Motor neuron (in vitro differentiated cells): Measurements from ENCODE around the gene SLC66A1. TPM values are rescaled to one million over a fixed set of nuclear protein-coding genes. Genes with fewer than 3 reads are reported as not detected.
"Not testable (repeated sequence)": the region's sequence is repeated elsewhere in the genome, so short reads cannot be mapped to it uniquely, and the experiment has no call there.

Experiments used
- ATAC-seq, 8 experiments: fragments of 200-7000 bp; cut with Tn5 transposase; replicated peaks in 6 of 8; 2 replicates each; pipeline ENCODE4 v1.8.0; 2021; ENCODE audit warnings: mild to moderate bottlenecking in 8 of 8, moderate library complexity in 8 of 8
- H3K27ac ChIP-seq, 2 donors: fragments of 250-450 bp; sonication (Bioruptor Pico); 2 replicates each; pipeline ENCODE4 v1.9.0; 2021; ENCODE audit warnings: antibody characterized with exemption in 2 of 2, mild to moderate bottlenecking in 2 of 2, moderate library complexity in 1 of 2
- H3K4me1 ChIP-seq, 2 donors: fragments of 250-450 bp; sonication (Bioruptor Pico); replicated peaks in 1 of 2; 2 replicates each; pipeline ENCODE4 v1.6.1; 2021; ENCODE audit warnings: antibody characterized with exemption in 2 of 2, mild to moderate bottlenecking in 2 of 2, moderate library complexity in 1 of 2
- H3K4me3 ChIP-seq, 5 donors: fragments of 250-450 bp; sonication (Bioruptor Pico); 2 replicates each; pipeline ENCODE4 v1.9.0; 2021; ENCODE audit warnings: antibody characterized with exemption in 5 of 5, mild to moderate bottlenecking in 5 of 5, moderate library complexity in 4 of 5
- WGBS, 10 experiments: fragments of 450-650 bp; shearing (Covaris generic); methylation state at CpG; one replicate each; pipeline ENCODE4 v1.0.0; 2022; 5-methylcytosine and 5-hydroxymethylcytosine counted together
- in situ Hi-C, 9 experiments: fragments of 400-800 bp; cut with MboI; loops; one replicate each; pipeline ENCODE4 v1.15.0; 2021; ENCODE audit warnings: low sequenced_read_pairs in 9 of 9, low pct_unique_long_range_greater_than_20kb in 2 of 9; ENCODE audit not compliant: unreplicated experiment in 9 of 9
- total RNA-seq, 8 experiments: library from RNA; unstranded; fragments of 300-600 nt; gene quantifications; 2 replicates each; pipeline versions ENCODE4 v1.2.3 to v1.2.4, GENCODE V29; 2022

The SLC66A1 gene
- total RNA-seq, result 10 to 100 TPM; 11.2 to 30.1 (median 15.5) TPM

DNA sequence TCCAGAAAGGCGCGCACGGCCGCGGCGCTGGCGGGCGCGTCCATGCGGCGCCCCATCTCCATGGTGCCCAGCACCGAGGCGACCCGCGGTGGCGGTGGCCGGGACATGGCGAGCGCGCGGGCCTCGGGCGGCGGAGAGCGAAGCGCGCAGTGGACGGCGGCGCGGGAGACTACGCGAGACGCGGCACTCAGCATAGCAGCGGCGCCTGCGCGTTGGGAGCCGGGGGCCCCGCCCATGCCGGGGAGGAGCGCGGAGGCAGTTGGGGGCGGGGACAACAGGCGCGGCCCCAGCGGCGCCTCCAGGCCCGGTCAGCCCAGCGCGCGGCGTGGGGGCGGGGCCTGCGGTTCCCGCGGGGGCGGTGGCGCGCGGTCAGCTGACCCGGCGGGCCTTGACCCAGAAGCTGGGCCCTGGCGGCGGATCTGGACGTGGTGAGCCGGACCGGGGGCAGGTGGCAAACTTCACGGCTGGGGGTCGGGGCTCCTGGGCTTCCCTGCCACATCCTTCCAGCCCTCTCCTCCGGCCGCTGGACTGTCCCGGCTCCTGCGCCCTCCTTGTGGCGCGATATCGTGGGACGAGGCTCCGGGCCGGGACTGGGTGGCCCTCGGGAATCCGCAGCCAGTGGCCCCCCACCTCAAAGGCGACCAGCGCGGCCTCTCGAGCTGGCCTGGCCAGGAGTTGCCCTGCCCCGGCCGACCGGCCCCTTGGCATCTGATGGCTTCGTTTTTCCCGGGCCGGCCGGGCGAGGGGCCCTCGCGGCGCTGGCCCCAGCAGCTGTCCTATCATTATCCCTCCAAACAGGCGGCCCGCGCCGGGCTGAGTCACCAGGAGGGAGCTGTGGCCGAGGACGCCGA, at the start of gene SLC66A1, which contains the start of gene AKR7A2:
Gene SLC66A1 (plus strand): TSS at position 396 of the 851 bp plus-strand sequence. CDS start 5,352 bp downstream, outside the sequence.
Gene AKR7A2 (minus strand): TSS at position 214 of the 851 bp plus-strand sequence. CDS start 20 bp downstream, at position 194.
- in situ Hi-C loops, result no loop called here
- peaks cover 13% of the 10 kb centered on the region in 2 donors for H3K4me1 ChIP-seq
- peak within 1 kb of the TSS; percentile 67 to 69 for H3K27ac ChIP-seq
- H3K4me3 ChIP-seq, result peak within 1 kb of the TSS; percentile 64 to 98 (median 81)
- peak; percentile 73 to 87 (median 84) for ATAC-seq
- 0 to 2% (median 1%) methylated on average over 8 to 33 of the region's 105 CpGs; no CpG with 5 or more reads in 6 of the 10 experiments for WGBS, 10 experiments

- no peak overlapping the region for H3K4me3 ChIP-seq
- WGBS, 10 experiments, result 85 to 100% (median 94%) methylated on average over 1 to 5 of the region's 5 CpGs; no CpG with 5 or more reads in 5 of the 10 experiments
- H3K4me1 ChIP-seq, result no peaks in the 10 kb centered on the region
- in situ Hi-C loops, result no loop called here
- ATAC-seq, result no peak
- H3K27ac ChIP-seq, result no peak overlapping the region
These were observed 49.4 kb upstream of the SLC66A1 start for GRCh38 chr1:19262744-19263143.

- no peak overlapping the region for H3K4me3 ChIP-seq
- no peaks in the 10 kb centered on the region for H3K4me1 ChIP-seq
- ATAC-seq, result no peak
- 58 to 81% (median 76%) methylated on average over 1 to 11 of the region's 11 CpGs; no CpG with 5 or more reads in 1 of the 10 experiments for WGBS, 10 experiments
- H3K27ac ChIP-seq, result no peak overlapping the region
- in situ Hi-C loops, result no loop called here
These were observed 43.7 kb upstream of the SLC66A1 start for GRCh38 chr1:19268445-19268844.

GRCh38 chr1:19269427-19270342, 42.4 kb upstream of the SLC66A1 start:
- H3K27ac ChIP-seq, H3K4me3 ChIP-seq, in situ Hi-C loops, ATAC-seq, H3K4me1 ChIP-seq: not testable (repeated sequence)
- WGBS, 10 experiments, result 31 to 90% (median 64%) methylated on average over 1 to 5 of the region's 9 CpGs; no CpG with 5 or more reads in 2 of the 10 experiments

DNA sequence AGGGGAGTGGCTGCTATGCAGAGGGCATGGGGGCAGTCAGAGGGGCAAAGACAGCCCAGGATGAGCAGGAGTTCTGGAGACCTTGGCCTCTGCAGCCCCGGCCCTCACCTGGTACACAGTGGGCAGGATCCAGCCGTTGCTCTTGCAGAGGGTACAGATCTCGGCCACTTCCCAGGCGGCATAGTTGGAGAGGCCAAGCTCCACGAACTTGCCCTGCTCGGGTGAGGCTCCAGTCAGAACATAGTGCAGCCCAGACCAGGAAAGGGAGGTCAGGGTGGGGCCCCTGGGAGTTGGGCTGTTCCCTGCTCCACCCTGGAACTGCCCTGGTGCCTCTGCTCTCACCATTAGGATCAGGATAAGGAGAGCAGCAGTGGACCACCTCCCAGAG, 41.8 kb upstream of the SLC66A1 start:
- WGBS, 10 experiments, result 76% methylated on average over 6 of the region's 6 CpGs; no CpG with 5 or more reads in 9 of the 10 experiments
- in situ Hi-C loops, result not testable (repeated sequence)
- ATAC-seq, result peak in 3 of 8 experiments; percentile 47 to 84 (median 52)

DNA sequence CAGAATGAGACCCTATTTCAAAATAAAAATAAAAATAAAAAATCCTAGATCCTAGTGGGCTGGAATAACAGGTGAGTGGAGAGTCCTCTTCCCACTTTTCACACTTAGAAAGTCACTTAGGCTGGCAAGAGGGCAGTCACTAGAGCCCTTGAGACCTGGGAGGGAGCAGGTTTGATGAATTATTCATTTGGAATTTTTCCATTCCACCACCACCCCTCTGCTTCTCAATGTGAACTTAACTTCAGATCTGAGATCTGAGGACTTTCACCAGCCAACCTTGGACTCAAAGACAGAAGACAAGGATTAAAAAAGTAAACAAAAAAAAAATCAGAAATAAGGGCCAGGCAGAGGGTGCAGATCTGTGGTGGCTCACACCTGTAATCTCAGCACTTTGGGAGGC, 40.1 kb upstream of the SLC66A1 start:
- in situ Hi-C loops, result no loop called here
- ATAC-seq, result peak in 3 of 8 experiments; percentile 66 to 70 (median 66)

More for the DNA sequence above, 41.8 kb upstream of the SLC66A1 start:
- H3K4me1 ChIP-seq, H3K27ac ChIP-seq, H3K4me3 ChIP-seq: not testable (repeated sequence)

DNA sequence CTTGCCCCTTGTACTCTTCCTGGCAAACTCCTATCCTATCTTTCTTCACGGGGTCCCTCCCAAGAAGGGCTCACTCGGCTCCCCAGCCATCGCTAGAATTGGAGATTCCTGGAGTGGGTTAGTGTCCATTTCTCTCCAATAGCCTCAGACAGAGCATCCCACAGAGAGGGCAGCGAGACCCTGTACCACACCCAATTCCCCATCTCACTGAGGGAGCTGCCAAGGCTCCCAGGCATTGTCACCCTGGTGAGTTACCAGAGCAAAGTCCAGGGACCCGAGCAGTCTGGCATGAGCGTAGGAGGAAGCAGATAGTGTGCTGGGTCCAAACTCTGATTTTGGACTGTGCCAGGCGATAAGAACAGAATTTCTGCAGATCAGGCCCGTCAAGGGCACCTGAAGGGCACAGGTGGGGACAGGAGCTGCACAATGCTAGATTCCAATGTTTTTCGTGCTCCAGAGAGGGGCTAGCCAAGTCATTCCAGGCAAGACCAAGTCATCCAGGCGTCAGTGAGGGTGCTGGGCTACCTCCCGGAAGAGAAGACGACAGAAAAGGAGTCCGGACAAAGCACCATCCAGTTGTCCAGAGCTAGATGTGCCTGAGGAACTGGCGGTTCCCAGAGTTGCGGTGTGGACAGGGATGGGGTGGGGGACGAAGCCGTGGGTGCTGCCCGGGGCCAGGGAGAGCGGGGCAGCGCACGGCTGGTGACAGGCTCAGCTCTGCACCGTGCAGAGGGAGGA, 38.9 kb upstream of the SLC66A1 start:
- no peak overlapping the region for H3K27ac ChIP-seq
- no peak overlapping the region for H3K4me3 ChIP-seq
- 80 to 100% (median 90%) methylated on average over 1 to 9 of the region's 22 CpGs; no CpG with 5 or more reads in 3 of the 10 experiments for WGBS, 10 experiments
- H3K4me1 ChIP-seq, result no peaks in the 10 kb centered on the region
- in situ Hi-C loops, result no loop called here
- peak in 2 of 8 experiments; percentile 6 to 8 for ATAC-seq

More for the DNA sequence above, 40.1 kb upstream of the SLC66A1 start:
- Histone ChIP-seq H3K27ac (no peak overlapping the region), H3K4me1 (no peaks in the 10 kb centered on the region), H3K4me3 (no peak overlapping the region)

DNA sequence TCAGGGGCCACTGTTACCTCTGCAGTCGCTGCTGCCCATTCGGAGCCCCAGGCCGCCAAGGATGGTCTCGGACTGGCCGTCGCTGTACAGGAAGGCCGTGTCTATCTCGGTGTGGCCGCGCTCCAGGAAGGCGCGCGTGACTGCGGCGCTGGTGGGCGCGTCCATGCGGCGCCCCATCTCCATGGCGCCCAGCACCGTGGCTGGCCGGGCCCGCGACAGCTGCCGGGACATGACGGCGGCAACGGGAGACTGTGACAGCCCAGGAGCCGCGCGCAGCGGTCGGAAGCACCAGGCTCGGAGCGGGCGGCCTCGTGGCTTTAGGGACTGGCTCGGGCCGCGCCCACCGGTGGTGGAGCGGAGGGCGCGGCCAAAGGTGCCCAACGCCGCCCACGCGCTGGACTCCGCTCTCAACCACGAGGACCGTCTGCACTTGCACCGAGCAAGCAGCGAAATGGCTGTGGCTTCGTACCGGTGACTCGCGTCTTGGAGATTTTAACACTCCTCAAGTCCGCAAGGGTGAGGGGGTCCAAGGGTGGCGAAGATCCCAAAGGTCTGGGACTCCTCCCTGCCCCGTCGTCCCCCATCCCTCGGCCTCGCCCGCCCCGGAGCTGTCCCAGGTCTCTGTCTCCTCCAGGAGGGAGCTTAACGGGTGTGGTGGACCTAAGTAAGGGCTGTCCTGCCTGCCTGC, 38.1 kb upstream of the SLC66A1 start:
- 20 to 100% (median 54%) methylated on average over 1 to 11 of the region's 66 CpGs; no CpG with 5 or more reads in 6 of the 10 experiments for WGBS, 10 experiments
- ATAC-seq, result peak in 6 of 8 experiments; percentile 12 to 62 (median 40)
- H3K27ac ChIP-seq, in situ Hi-C loops, H3K4me3 ChIP-seq, H3K4me1 ChIP-seq: not testable (repeated sequence)

DNA sequence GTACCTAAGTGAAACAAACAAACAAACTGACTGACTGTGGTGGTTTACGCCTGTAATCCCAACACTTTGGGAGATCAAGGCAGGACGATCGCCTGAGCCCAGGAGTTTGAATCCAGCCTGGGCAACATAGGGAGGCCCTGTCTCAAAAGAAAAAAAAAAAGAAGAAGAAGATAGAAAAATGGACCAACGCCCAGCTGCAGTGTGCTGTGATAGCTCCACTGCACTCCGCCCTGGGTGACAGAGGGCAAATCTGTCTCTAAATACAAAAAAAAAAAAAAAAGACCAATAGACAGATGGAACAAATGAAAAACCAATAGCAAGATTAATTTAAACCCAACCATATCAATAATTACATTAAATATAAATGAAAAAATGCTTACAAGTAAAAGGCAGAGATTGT, 37.5 kb upstream of the SLC66A1 start:
- H3K27ac ChIP-seq, result no peak overlapping the region
- WGBS, 10 experiments, result 90 to 100% (median 92%) methylated on average over 2 to 5 of the region's 5 CpGs; no CpG with 5 or more reads in 2 of the 10 experiments
- no peak for ATAC-seq
- in situ Hi-C loops, result no loop called here
- H3K4me1 ChIP-seq, result no peaks in the 10 kb centered on the region
- H3K4me3 ChIP-seq, result no peak overlapping the region

- in situ Hi-C loops, result no loop called here
- 86 to 100% (median 94%) methylated on average over 1 to 9 of the region's 9 CpGs; no CpG with 5 or more reads in 4 of the 10 experiments for WGBS, 10 experiments
- H3K4me1 ChIP-seq, result no peaks in the 10 kb centered on the region
- ATAC-seq, result no peak
- H3K27ac ChIP-seq, result no peak overlapping the region
- no peak overlapping the region for H3K4me3 ChIP-seq
These were observed 28.2 kb upstream of the SLC66A1 start for GRCh38 chr1:19283891-19284290.

GRCh38 chr1:19284881-19285280, 27.2 kb upstream of the SLC66A1 start:
- Histone ChIP-seq H3K4me3 (no peak overlapping the region), H3K4me1 (no peaks in the 10 kb centered on the region), H3K27ac (no peak overlapping the region)
- no peak for ATAC-seq
- WGBS, 10 experiments, result 80 to 100% (median 87%) methylated on average over 1 to 7 of the region's 8 CpGs; no CpG with 5 or more reads in 1 of the 10 experiments
- in situ Hi-C loops, result no loop called here

GRCh38 chr1:19285366-19285765, 26.8 kb upstream of the SLC66A1 start:
- H3K4me1 ChIP-seq, H3K4me3 ChIP-seq, ATAC-seq, in situ Hi-C loops, H3K27ac ChIP-seq: not testable (repeated sequence)
- WGBS, 10 experiments, result 100% methylated on average over 1 of the region's 3 CpGs; no CpG with 5 or more reads in 9 of the 10 experiments
